ENCODE measurements around the gene CDH23. TPM values are rescaled to one million over a fixed set of nuclear protein-coding genes. Genes with fewer than 3 reads are reported as not detected.

Gene CDH23
- total and polyA plus RNA-seq, 9 of the 15 experiments (the other 6 are each of a cell fraction or from before 2014, with no cell fraction given), result 0.18 to 1.2 (median 0.47) TPM

- no peaks in the 10 kb centered on the region for H3K9me3 ChIP-seq (replicated peaks; ENCODE audit: control insufficient read depth, insufficient read depth, low read depth, low read length)
- in situ Hi-C loops (cut with MboI) (no loop called here), intact Hi-C loops (cut with micrococcal nuclease) (no loop called here)
- H3K36me3 ChIP-seq (ENCODE audit: control insufficient read depth, insufficient read depth, low read length), result no peaks in the 10 kb centered on the region
- H3K9ac ChIP-seq (ENCODE audit: insufficient read depth in 1 of 2, low read depth in 2 of 2, low read length in 2 of 2), result no peak overlapping the region
- DNase-seq (ENCODE audit: extremely low read depth in 1 of 4, low spot score in 3 of 4), result no peak
- H4K20me1 ChIP-seq (replicated peaks; ENCODE audit: control insufficient read depth, insufficient read depth, low read length), result no peaks in the 10 kb centered on the region
- H3K27ac ChIP-seq (ENCODE audit: extremely low read depth, low read depth, low read length), result no peak overlapping the region
- H3K4me1 ChIP-seq (replicated peaks in 1 of 2; ENCODE audit: control insufficient read depth in 2 of 2, insufficient read depth in 2 of 2, low read length in 2 of 2), result peaks cover 2 to 32% of the 10 kb centered on the region in 2 experiments; a peak in 4 of 5 replicates
- H3K4me3 ChIP-seq, result no peak overlapping the region
- no peak overlapping the region for H2AFZ ChIP-seq (ENCODE audit: low read depth, low read length)
- TF ChIP-seq RBFOX2 (IDR thresholded peaks at IDR 0.05; ENCODE audit: low read depth, low read length) (no peak), ZNF695 (CRISPR knock-in tag; IDR thresholded peaks at IDR 0.05) (no peak), HES1 (IDR thresholded peaks at IDR 0.05; ENCODE audit: low read depth) (no peak), SRSF1 (IDR thresholded peaks at IDR 0.05; ENCODE audit: low read depth, low read length) (no peak), NONO (IDR thresholded peaks at IDR 0.05; ENCODE audit: low read depth in 2 of 2, low read length in 1 of 2) (no peak), ZNF507 (tag; conservative IDR thresholded peaks at IDR 0.05) (no peak), TAF15 (IDR thresholded peaks at IDR 0.05; ENCODE audit: low read depth, low read length) (no peak), EZH2 (IDR thresholded peaks at IDR 0.05; ENCODE audit: borderline replicate concordance, low read depth, low read length) (no peak), GTF2F1 (IDR thresholded peaks at IDR 0.05; ENCODE audit: low read depth, low read length) (no peak), ZNF23 (CRISPR knock-in tag; IDR thresholded peaks at IDR 0.05) (no peak), STAT5B (CRISPR knock-in tag; IDR thresholded peaks at IDR 0.05) (no peak), PHB2 (IDR thresholded peaks at IDR 0.05; ENCODE audit: low read depth) (no peak), TARDBP (IDR thresholded peaks at IDR 0.05) (no peak)
- no peak overlapping the region for H3K4me2 ChIP-seq (ENCODE audit: insufficient read depth, low read length)
- no TSS peak for BruUV-seq (replicated peaks)
- no peaks in the 10 kb centered on the region for H3K79me2 ChIP-seq (ENCODE audit: control insufficient read depth, insufficient read depth, low read length)
- CTCF ChIA-PET (ENCODE audit: low intra/inter-chr PET ratio), result no interaction called here
- H3K27me3 ChIP-seq (ENCODE audit: control insufficient read depth in 2 of 2, insufficient read depth in 2 of 2, low read length in 2 of 2), result peaks cover 0 to 4% of the 10 kb centered on the region in 2 experiments; a peak in 1 of 5 replicates
- WGBS (ENCODE audit: insufficient coverage, low coverage, missing lambda C conversion rate), result 39% methylated on average over 9 of the region's 9 CpGs
- POLR2A ChIA-PET, result interaction anchor here (0.6 kb wide), 3 partner anchors 9 to 1464 kb away, joined by 3 to 4 read pairs (median 3); no protein-coding TSS in a partner anchor
- no peak for ATAC-seq
- no peaks in the 10 kb centered on the region for H3K9me1 ChIP-seq (ENCODE audit: control insufficient read depth, insufficient read depth, low read length)
- peak; percentile 74 for FAIRE-seq
These were observed 180.1 kb downstream of the CDH23 start for GRCh38 chr10:71576842-71577241.
